DOHH2 (cell line): ENCODE measurements around the gene HLA-DOA.

Source experiments
- EZH2phosphoT487 ChIP-seq: fragments of 200-600 bp; sonication (generic); IDR thresholded peaks from 2 replicates; pipeline ENCODE4 v1.6.1; 2017; ENCODE audit warnings: borderline replicate concordance, mild to moderate bottlenecking, antibody characterized with exemption, low read length, moderate library complexity, mixed read lengths
- TF ChIP-seq, protein P1 (sequence below): fragments of 200-600 bp; sonication (generic); IDR thresholded peaks from one replicate; pipeline ENCODE4 v1.5.1; 2014; ENCODE audit warnings: antibody characterized with exemption, mild to moderate bottlenecking, low read depth, low read length; ENCODE audit not compliant: poor library complexity, severe bottlenecking

GRCh38 chr6:32974541-32975308 is 34.7 kb downstream of the HLA-DOA start:
- TF ChIP-seq EZH2phosphoT487, result no peak
- TF ChIP-seq, protein P1, sequence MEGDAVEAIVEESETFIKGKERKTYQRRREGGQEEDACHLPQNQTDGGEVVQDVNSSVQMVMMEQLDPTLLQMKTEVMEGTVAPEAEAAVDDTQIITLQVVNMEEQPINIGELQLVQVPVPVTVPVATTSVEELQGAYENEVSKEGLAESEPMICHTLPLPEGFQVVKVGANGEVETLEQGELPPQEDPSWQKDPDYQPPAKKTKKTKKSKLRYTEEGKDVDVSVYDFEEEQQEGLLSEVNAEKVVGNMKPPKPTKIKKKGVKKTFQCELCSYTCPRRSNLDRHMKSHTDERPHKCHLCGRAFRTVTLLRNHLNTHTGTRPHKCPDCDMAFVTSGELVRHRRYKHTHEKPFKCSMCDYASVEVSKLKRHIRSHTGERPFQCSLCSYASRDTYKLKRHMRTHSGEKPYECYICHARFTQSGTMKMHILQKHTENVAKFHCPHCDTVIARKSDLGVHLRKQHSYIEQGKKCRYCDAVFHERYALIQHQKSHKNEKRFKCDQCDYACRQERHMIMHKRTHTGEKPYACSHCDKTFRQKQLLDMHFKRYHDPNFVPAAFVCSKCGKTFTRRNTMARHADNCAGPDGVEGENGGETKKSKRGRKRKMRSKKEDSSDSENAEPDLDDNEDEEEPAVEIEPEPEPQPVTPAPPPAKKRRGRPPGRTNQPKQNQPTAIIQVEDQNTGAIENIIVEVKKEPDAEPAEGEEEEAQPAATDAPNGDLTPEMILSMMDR, result no peak
